Fibroblast of lung (primary cell): Measurements from ENCODE around the gene ADCY9. TPM values are rescaled to one million over a fixed set of nuclear protein-coding genes. Genes with fewer than 3 reads are reported as not detected.

Experiments used
- DNase-seq, 2 donors: peaks; one replicate each; pipeline versions ENCODE4 v3.0.0 to v3.0.0-alpha.2; 2010; ENCODE audit warnings: low read depth in 2 of 2
- H2AFZ ChIP-seq: 2 replicates; pipeline ENCODE4 v1.5.1; 2012; ENCODE audit warnings: low read length, control low read depth, inconsistent platforms
- H3K27ac ChIP-seq: 2 replicates; pipeline ENCODE4 v1.5.1; 2011; ENCODE audit warnings: low read length, control low read depth; ENCODE audit not compliant: insufficient read depth
- H3K27me3 ChIP-seq: 2 replicates; pipeline ENCODE4 v1.5.1; 2011; ENCODE audit warnings: mild to moderate bottlenecking, low read length; ENCODE audit not compliant: control insufficient read depth, insufficient read depth
- H3K36me3 ChIP-seq: 2 replicates; pipeline ENCODE4 v1.5.1; 2011; ENCODE audit warnings: low read length; ENCODE audit not compliant: control insufficient read depth, insufficient read depth
- H3K4me1 ChIP-seq: 2 replicates; pipeline ENCODE4 v1.5.1; 2011; ENCODE audit warnings: low read length; ENCODE audit not compliant: control insufficient read depth, insufficient read depth; ENCODE audit errors: extremely low read depth
- H3K4me2 ChIP-seq: 2 replicates; pipeline ENCODE4 v1.5.1; 2011; ENCODE audit warnings: low read length, control low read depth; ENCODE audit not compliant: insufficient read depth; ENCODE audit errors: extremely low read depth
- H3K4me3 ChIP-seq, 4 experiments: fragments of 200-600 bp in 1 of 4; sonication (generic) in 1 of 4; replicated peaks in 1 of 4; 2 replicates each; pipeline ENCODE4 v1.5.1; 2011 to 2016; ENCODE audit warnings: low read length in 4 of 4, low read depth in 3 of 4, mild to moderate bottlenecking in 3 of 4, control low read depth in 2 of 4, inconsistent platforms in 1 of 4, mixed read lengths in 1 of 4; ENCODE audit not compliant: insufficient read depth in 1 of 4; ENCODE audit errors: control extremely low read depth in 1 of 4
- H3K79me2 ChIP-seq: 2 replicates; pipeline ENCODE4 v1.5.1; 2012; ENCODE audit warnings: mild to moderate bottlenecking, low read length, inconsistent platforms; ENCODE audit not compliant: control insufficient read depth, insufficient read depth
- H3K9ac ChIP-seq: 2 replicates; pipeline ENCODE4 v1.5.1; 2011; ENCODE audit warnings: mild to moderate bottlenecking, low read length, control low read depth; ENCODE audit not compliant: insufficient read depth
- H3K9me3 ChIP-seq: 2 replicates; pipeline ENCODE4 v1.5.1; 2012; ENCODE audit warnings: low read depth, low read length; ENCODE audit not compliant: control insufficient read depth, insufficient read depth
- H4K20me1 ChIP-seq: 2 replicates; pipeline ENCODE4 v1.5.1; 2011; ENCODE audit warnings: low read length; ENCODE audit not compliant: control insufficient read depth, insufficient read depth; ENCODE audit errors: extremely low read depth
- EZH2 ChIP-seq: IDR thresholded peaks from 2 replicates; pipeline ENCODE4 v1.5.1; 2012; ENCODE audit warnings: low read length, control low read depth, mild to moderate bottlenecking; ENCODE audit errors: missing control alignments
- polyA plus RNA-seq, 2 donors: library from polyadenylated mRNA; depleted of rRNA in 1 of 2; stranded (reverse) in 1 of 2; unstranded in 1 of 2; fragments of >200 nt; gene quantifications; 2 replicates each; pipeline ENCODE4 v1.2.1, GENCODE V29; 2011 to 2012; ENCODE audit warnings: missing spikeins in 1 of 2
- total RNA-seq: library from RNA; depleted of rRNA; stranded (reverse); fragments of >200 nt; gene quantifications from 2 replicates; pipeline ENCODE4 v1.2.1, GENCODE V29; 2014
- TF ChIP-seq, protein P1 (sequence below), 2 donors: IDR thresholded peaks in 1 of 2; conservative IDR thresholded peaks in 1 of 2; 1 replicate in 1 of 2; 2 replicates in 1 of 2; pipeline ENCODE4 v1.5.1; 2011 to 2012; ENCODE audit warnings: low read length in 2 of 2, control low read depth in 1 of 2, inconsistent platforms in 1 of 2, low read depth in 1 of 2, mild to moderate bottlenecking in 1 of 2

The ADCY9 gene
- total and polyA plus RNA-seq, 2 donors (not counting 1 experiment from before 2014, with no cell fraction given), result 22.1 to 37.0 TPM

DNA sequence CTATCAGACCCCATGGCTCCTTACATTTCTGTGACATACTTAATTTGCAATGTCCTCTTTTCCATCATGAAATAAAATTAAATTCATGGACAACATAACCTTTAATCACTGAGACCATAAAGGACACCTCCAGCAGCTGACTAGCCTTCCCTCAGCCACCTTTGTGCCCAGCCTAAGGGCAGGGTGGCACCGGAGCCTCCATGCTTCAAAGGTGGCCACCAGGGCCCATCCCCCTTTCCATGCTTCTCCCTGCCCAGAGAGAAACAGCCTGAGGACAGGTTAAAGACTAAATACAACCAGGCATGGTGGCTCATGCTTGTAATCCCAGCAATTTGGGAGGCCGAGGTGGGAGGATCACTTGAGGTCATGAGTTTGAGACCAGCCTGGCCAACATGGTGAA, 94.3 kb downstream of the ADCY9 start:
- H4K20me1 ChIP-seq, result no peaks in the 10 kb centered on the region
- H3K4me2 ChIP-seq, result no peak overlapping the region
- no peaks in the 10 kb centered on the region for H3K9me3 ChIP-seq

DNA sequence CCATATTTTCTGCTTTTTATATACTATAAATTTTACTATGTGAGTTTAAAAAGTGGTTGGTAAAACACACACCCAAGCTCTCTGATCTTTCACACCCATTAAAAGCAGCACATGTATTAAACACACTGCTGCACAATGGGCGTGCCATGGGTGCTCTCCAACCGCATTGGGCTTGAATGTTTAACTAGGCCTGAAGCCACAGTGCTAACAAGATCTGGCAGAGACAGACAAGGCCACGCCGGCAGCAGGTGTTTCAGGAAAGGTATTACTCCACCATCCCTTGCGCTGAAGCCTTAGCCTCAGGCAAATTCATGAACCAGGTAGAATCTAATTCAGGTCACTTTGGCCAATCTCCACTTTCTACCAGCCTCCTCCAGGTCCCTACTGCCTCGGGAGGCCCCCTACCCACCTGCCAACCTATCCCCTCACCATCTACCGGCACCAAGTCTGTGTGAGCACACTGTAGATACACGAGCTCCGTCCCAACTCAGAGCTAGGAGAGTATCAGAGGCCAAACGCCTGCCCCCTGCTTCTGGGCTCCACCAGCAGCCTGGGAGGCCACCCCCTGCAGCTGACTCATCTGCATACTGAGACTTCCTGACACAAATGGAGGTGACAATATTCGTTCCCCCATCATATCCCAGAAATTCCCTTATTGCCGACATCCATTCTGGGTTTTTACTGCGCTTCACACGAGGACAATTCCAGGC, 95.0 kb downstream of the ADCY9 start:
- Histone ChIP-seq H3K4me1 (peaks cover 7% of the 10 kb centered on the region), H3K9me3 (no peaks in the 10 kb centered on the region), H3K9ac (no peak overlapping the region), H3K27ac (no peak overlapping the region), H3K4me3 (no peak overlapping the region), H2AFZ (no peak overlapping the region), H3K27me3 (no peaks in the 10 kb centered on the region), H3K36me3 (no peaks in the 10 kb centered on the region), H4K20me1 (no peaks in the 10 kb centered on the region), H3K4me2 (peak overlapping the region; percentile 4), H3K79me2 (peaks cover 1% of the 10 kb centered on the region)
- TF ChIP-seq EZH2, result no peak
- TF ChIP-seq, protein P1, sequence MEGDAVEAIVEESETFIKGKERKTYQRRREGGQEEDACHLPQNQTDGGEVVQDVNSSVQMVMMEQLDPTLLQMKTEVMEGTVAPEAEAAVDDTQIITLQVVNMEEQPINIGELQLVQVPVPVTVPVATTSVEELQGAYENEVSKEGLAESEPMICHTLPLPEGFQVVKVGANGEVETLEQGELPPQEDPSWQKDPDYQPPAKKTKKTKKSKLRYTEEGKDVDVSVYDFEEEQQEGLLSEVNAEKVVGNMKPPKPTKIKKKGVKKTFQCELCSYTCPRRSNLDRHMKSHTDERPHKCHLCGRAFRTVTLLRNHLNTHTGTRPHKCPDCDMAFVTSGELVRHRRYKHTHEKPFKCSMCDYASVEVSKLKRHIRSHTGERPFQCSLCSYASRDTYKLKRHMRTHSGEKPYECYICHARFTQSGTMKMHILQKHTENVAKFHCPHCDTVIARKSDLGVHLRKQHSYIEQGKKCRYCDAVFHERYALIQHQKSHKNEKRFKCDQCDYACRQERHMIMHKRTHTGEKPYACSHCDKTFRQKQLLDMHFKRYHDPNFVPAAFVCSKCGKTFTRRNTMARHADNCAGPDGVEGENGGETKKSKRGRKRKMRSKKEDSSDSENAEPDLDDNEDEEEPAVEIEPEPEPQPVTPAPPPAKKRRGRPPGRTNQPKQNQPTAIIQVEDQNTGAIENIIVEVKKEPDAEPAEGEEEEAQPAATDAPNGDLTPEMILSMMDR (conservative IDR thresholded peaks at IDR 0.05 in 1 of 2, IDR thresholded peaks at IDR 0.05 in 1 of 2; ENCODE audit: low read depth in 1 of 2, low read length in 2 of 2), result no peak
- no peak for DNase-seq

More for the DNA sequence above, 94.3 kb downstream of the ADCY9 start:
- H2AFZ ChIP-seq, result no peak overlapping the region
- peaks cover 1% of the 10 kb centered on the region for H3K79me2 ChIP-seq
- no peak overlapping the region for H3K4me3 ChIP-seq
- TF ChIP-seq EZH2, result no peak
- TF ChIP-seq, protein P1 (conservative IDR thresholded peaks at IDR 0.05 in 1 of 2, IDR thresholded peaks at IDR 0.05 in 1 of 2; ENCODE audit: low read depth in 1 of 2, low read length in 2 of 2), result no peak
- H3K27me3 ChIP-seq, result no peaks in the 10 kb centered on the region
- no peaks in the 10 kb centered on the region for H3K36me3 ChIP-seq
- no peak for DNase-seq
- no peak overlapping the region for H3K9ac ChIP-seq
- peaks cover 5% of the 10 kb centered on the region for H3K4me1 ChIP-seq
- H3K27ac ChIP-seq, result no peak overlapping the region

DNA sequence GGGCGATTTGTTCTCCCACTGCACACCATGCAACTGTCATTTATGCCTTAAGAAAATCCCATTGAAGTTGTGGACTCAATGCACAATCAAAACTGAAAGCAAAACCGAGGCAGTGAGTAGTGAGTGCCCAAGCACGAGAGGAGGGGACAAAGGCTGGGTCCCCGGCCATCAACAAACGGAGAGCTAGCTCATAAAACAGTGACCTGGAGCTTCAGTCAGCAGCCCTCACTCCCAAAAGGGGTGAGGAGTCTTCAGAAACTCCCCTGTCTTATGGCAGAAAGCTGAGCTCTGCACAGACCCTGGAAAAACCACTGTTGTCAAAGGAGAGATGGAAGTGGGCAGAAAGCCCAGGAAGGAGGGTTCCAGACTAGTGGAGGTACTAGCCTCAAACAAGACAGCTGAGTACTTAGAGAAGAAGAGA, 96.9 kb downstream of the ADCY9 start:
- H3K9me3 ChIP-seq, result no peaks in the 10 kb centered on the region
- DNase-seq, result peak; percentile 33 to 55
- TF ChIP-seq EZH2, result no peak
- TF ChIP-seq, protein P1 (conservative IDR thresholded peaks at IDR 0.05 in 1 of 2, IDR thresholded peaks at IDR 0.05 in 1 of 2; ENCODE audit: low read depth in 1 of 2, low read length in 2 of 2), result no peak
- H3K27ac ChIP-seq, result peak overlapping the region; percentile 71
- H4K20me1 ChIP-seq, result no peaks in the 10 kb centered on the region
- peak overlapping the region; percentile 18 to 60 (median 54) for H3K4me3 ChIP-seq
- peak overlapping the region; percentile 53 for H3K4me2 ChIP-seq
- peaks cover 8% of the 10 kb centered on the region for H3K4me1 ChIP-seq
- H3K9ac ChIP-seq, result peak overlapping the region; percentile 40
- H3K36me3 ChIP-seq, result no peaks in the 10 kb centered on the region
- H2AFZ ChIP-seq, result peak overlapping the region; percentile 38
- H3K27me3 ChIP-seq, result no peaks in the 10 kb centered on the region
- peaks cover 1% of the 10 kb centered on the region for H3K79me2 ChIP-seq
